Epithelial cell of umbilical artery (primary cell): ENCODE results near the gene CAPN3. TPM values are rescaled to one million over a fixed set of nuclear protein-coding genes. Genes with fewer than 3 reads are reported as not detected.

Experiments
- total RNA-seq: library from RNA; depleted of rRNA; stranded (reverse); fragments of >200 nt; gene quantifications from 2 replicates; pipeline ENCODE4 v1.2.3, GENCODE V29; 2014

CAPN3 gene
- 0.15 and 0.32 TPM in 2 replicates for total RNA-seq

DNA sequence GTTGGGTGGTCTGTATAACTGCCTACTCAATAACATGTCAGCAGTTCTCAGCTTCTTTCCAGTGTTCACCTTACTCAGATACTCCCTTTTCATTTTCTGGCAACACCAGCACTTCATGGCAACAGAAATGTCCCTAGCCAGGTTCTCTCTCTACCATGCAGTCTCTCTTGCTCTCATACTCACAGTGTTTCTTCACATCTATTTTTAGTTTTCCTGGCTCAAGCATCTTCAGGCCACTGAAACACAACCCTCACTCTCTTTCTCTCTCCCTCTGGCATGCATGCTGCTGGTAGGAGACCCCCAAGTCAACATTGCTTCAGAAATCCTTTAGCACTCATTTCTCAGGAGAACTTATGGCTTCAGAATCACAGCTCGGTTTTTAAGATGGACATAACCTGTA lies at the start of gene CAPN3:
Gene CAPN3 (plus strand): TSS at position 253 of the 400 bp plus-strand sequence. CDS start 305 bp downstream, outside the sequence.

Other genes with a start within 250 kb of the CAPN3 start
- gene PLA2G4F, start 202.9 kb upstream of the CAPN3 start, total RNA-seq, result not detected in 2 replicates
- gene VPS39, start 151.2 kb upstream of the CAPN3 start, total RNA-seq, result 25.3 and 41.3 TPM in 2 replicates
- 11.7 and 20.7 TPM in 2 replicates for gene GANC, start 86.3 kb upstream of the CAPN3 start, total RNA-seq
- gene TMEM87A, start 86.1 kb upstream of the CAPN3 start, total RNA-seq, result 68.5 and 70.2 TPM in 2 replicates
- gene ZNF106, start 131.6 kb downstream of the CAPN3 start, total RNA-seq, result 52.3 and 58.5 TPM in 2 replicates
- gene SNAP23, start 136.1 kb downstream of the CAPN3 start, total RNA-seq, result 263 and 312 TPM in 2 replicates
- gene LRRC57, start 189.3 kb downstream of the CAPN3 start, total RNA-seq, result 18.2 and 24.4 TPM in 2 replicates
- 38.1 and 45.1 TPM in 2 replicates for gene HAUS2, start 189.3 kb downstream of the CAPN3 start, total RNA-seq
- gene STARD9, start 216.1 kb downstream of the CAPN3 start, total RNA-seq, result 2.9 and 5.8 TPM in 2 replicates